Left lung (tissue), 10 donors: ENCODE data around the gene TTC7B. TPM values are rescaled to one million over a fixed set of nuclear protein-coding genes. Genes with fewer than 3 reads are reported as not detected.

Experiments
- ATAC-seq: fragments of 200-7000 bp; cut with Tn5 transposase; one replicate; pipeline ENCODE4 v1.9.1; 2020; ENCODE audit warnings: moderate library complexity
- DNase-seq, 4 donors: peaks; one replicate each; pipeline ENCODE4 v3.0.0-alpha.2; 2013 to 2020
- H3K27ac ChIP-seq, 2 donors: fragments of 200-600 bp; sonication (generic) in 1 of 2; one replicate each; pipeline versions ENCODE4 v1.5.0 to v1.8.0; 2020 to 2021
- H3K27me3 ChIP-seq, 2 donors: fragments of 200-600 bp; sonication (generic) in 1 of 2; one replicate each; pipeline versions ENCODE4 v1.5.0 to v1.8.0; 2020 to 2021
- H3K36me3 ChIP-seq, 2 donors: fragments of 200-600 bp; sonication (generic) in 1 of 2; one replicate each; pipeline versions ENCODE4 v1.5.0 to v1.8.0; 2020 to 2021
- H3K4me1 ChIP-seq, 2 donors: fragments of 200-600 bp; one replicate each; pipeline ENCODE4 v1.8.0; 2021
- H3K4me3 ChIP-seq, 2 donors: fragments of 200-600 bp; sonication (generic) in 1 of 2; one replicate each; pipeline versions ENCODE4 v1.5.0 to v1.8.0; 2020 to 2021; ENCODE audit warnings: mild to moderate bottlenecking in 1 of 2
- H3K9me3 ChIP-seq, 2 donors: fragments of 200-600 bp; sonication (generic) in 1 of 2; one replicate each; pipeline versions ENCODE4 v1.5.0 to v1.8.0; 2020 to 2021
- intact Hi-C, 2 donors: fragments of 100-400 bp; cut with DNase I; formaldehyde crosslinking; loops; one replicate each; pipeline versions ENCODE4 v1.11.2 to v1.14.2; 2022
- polyA plus RNA-seq, 6 donors: library from polyadenylated mRNA; unstranded; fragments of 120-200 nt; gene quantifications; one replicate each; pipeline ENCODE4 v1.2.1, GENCODE V29; 2013; ENCODE audit not compliant: insufficient read length in 6 of 6
- total RNA-seq, 2 donors: library from RNA; stranded (reverse); fragmentation: NEBNext Ultra II Directional; extraction: Animal tissue kit (Norgen Biotek cat#: 25700); gene quantifications; one replicate each; pipeline ENCODE4 v1.2.1, GENCODE V29; 2021
- TF ChIP-seq, protein P1 (sequence below), 2 donors: fragments of 200-600 bp; sonication (generic) in 1 of 2; IDR thresholded peaks; one replicate each; pipeline versions ENCODE4 v1.5.0 to v1.8.0; 2021; ENCODE audit warnings: antibody characterized with exemption in 2 of 2
- donor health status: DM: no; HTN: yes; CAD: no.
- donor health status: DM: no; HTN: no; CAD: no.

TTC7B gene
- total and polyA plus RNA-seq, 8 donors, result 26.8 to 47.5 (median 39.5) TPM

- Histone ChIP-seq H3K27ac (no peak overlapping the region), H3K4me1 (no peaks in the 10 kb centered on the region), H3K27me3 (no peaks in the 10 kb centered on the region), H3K36me3 (peaks cover 0 to 11% of the 10 kb centered on the region in 2 donors), H3K4me3 (no peak overlapping the region), H3K9me3 (no peaks in the 10 kb centered on the region)
- TF ChIP-seq, protein P1, sequence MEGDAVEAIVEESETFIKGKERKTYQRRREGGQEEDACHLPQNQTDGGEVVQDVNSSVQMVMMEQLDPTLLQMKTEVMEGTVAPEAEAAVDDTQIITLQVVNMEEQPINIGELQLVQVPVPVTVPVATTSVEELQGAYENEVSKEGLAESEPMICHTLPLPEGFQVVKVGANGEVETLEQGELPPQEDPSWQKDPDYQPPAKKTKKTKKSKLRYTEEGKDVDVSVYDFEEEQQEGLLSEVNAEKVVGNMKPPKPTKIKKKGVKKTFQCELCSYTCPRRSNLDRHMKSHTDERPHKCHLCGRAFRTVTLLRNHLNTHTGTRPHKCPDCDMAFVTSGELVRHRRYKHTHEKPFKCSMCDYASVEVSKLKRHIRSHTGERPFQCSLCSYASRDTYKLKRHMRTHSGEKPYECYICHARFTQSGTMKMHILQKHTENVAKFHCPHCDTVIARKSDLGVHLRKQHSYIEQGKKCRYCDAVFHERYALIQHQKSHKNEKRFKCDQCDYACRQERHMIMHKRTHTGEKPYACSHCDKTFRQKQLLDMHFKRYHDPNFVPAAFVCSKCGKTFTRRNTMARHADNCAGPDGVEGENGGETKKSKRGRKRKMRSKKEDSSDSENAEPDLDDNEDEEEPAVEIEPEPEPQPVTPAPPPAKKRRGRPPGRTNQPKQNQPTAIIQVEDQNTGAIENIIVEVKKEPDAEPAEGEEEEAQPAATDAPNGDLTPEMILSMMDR (IDR thresholded peaks at IDR 0.05), result no peak
- ATAC-seq, result no peak
- DNase-seq, result peak in 1 of 4 donors; percentile 61
- intact Hi-C loops, result no loop called here
These were observed 245.8 kb downstream of the TTC7B start for GRCh38 chr14:90570461-90570860.

DNA sequence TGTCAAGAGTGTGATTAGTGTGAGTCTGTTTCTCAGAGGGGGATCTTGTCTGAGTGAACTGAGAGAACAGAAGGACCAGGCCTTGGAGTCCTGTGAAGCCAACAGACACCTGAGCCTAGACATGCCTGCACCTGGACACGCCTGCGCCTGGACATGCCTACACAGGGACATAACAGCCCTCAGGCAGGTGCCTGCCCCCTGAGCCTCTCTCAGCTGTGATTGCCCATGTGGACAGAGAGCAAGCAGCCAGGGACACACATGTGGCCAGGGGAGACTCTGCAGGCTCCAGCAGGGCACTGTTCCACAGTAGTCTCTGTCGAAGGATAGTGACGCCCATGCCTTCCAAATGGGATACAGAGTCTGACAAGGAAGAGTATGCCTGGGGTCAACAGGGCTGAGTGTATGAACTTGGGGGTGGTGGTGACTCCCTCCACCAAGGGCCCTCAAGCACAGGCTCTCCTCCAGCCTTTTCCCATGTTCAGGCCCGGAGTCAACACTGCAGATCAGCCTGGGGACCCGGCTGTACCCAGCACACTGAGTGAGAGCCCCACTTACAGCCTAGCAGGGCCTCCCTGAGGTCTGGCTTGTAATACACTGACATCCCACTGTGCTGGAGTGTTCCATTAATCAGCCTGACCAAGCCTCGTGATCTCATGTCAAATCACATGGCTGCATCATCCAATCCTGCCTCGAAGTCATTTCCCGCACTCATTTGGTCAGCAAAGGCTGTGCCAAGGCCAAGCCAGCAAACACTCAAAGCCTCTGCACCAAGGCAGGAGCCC lies 246.4 kb downstream of the TTC7B start:
- no peak overlapping the region for H3K4me3 ChIP-seq
- DNase-seq, result peak in 1 of 4 donors; percentile 62
- no peaks in the 10 kb centered on the region for H3K27me3 ChIP-seq
- H3K27ac ChIP-seq, result no peak overlapping the region
- no peaks in the 10 kb centered on the region for H3K4me1 ChIP-seq
- TF ChIP-seq, protein P1 (IDR thresholded peaks at IDR 0.05), result no peak
- no peaks in the 10 kb centered on the region for H3K9me3 ChIP-seq
- H3K36me3 ChIP-seq, result peaks cover 0 to 11% of the 10 kb centered on the region in 2 donors
- intact Hi-C loops, result no loop called here
- ATAC-seq, result no peak

- Histone ChIP-seq H3K27me3 (no peaks in the 10 kb centered on the region), H3K9me3 (no peaks in the 10 kb centered on the region), H3K4me1 (no peaks in the 10 kb centered on the region), H3K4me3 (no peak overlapping the region), H3K36me3 (peaks cover 0 to 11% of the 10 kb centered on the region in 2 donors), H3K27ac (no peak overlapping the region)
- intact Hi-C loops, result no loop called here
- DNase-seq (no peak), ATAC-seq (no peak)
- TF ChIP-seq, protein P1 (IDR thresholded peaks at IDR 0.05), result no peak
These were observed 247.0 kb downstream of the TTC7B start for GRCh38 chr14:90569201-90569600.

GRCh38 chr14:90568405-90568804 lies 247.8 kb downstream of the TTC7B start:
- Histone ChIP-seq H3K4me1 (no peaks in the 10 kb centered on the region), H3K27ac (no peak overlapping the region), H3K27me3 (no peaks in the 10 kb centered on the region), H3K36me3 (peaks cover 0 to 11% of the 10 kb centered on the region in 2 donors), H3K4me3 (no peak overlapping the region), H3K9me3 (no peaks in the 10 kb centered on the region)
- DNase-seq (no peak), ATAC-seq (no peak)
- intact Hi-C loops, result no loop called here
- TF ChIP-seq, protein P1 (IDR thresholded peaks at IDR 0.05), result no peak

DNA sequence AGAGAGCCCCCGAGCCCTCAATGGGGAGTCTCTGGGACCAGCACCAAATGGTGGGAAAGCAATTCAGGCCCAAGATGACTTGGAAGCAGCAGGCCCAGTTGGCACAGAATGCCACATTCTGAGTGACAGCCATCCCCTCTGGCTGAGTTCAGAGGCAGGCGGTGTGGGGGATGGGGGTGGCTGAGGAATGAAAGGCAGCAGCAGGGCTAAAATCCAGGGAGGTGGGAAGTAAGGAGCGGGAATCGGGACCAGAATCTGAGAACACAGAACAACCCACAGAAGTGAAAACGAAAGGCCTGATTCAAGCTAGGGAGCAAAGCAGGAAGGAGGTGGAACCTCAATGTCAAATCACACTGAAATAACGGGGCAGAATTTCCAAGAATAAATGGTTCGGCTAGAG lies 248.2 kb downstream of the TTC7B start:
- no peak for ATAC-seq

More for the DNA sequence above, 248.2 kb downstream of the TTC7B start:
- Histone ChIP-seq H3K4me1 (no peaks in the 10 kb centered on the region), H3K4me3 (no peak overlapping the region), H3K27me3 (no peaks in the 10 kb centered on the region), H3K27ac (no peak overlapping the region), H3K36me3 (peaks cover 0 to 11% of the 10 kb centered on the region in 2 donors), H3K9me3 (no peaks in the 10 kb centered on the region)
- intact Hi-C loops, result no loop called here
- DNase-seq, result peak in 1 of 4 donors; percentile 26
- TF ChIP-seq, protein P1 (IDR thresholded peaks at IDR 0.05), result no peak
